Spinal cord (tissue), 10 donors: Measurements from ENCODE around the gene DOCK9. TPM values are rescaled to one million over a fixed set of nuclear protein-coding genes. Genes with fewer than 3 reads are reported as not detected.

ENCODE experiments used
- DNase-seq, 6 donors: peaks; one replicate each; pipeline versions ENCODE4 v3.0.0 to v3.0.0-alpha.2; 2013 to 2015; ENCODE audit warnings: low spot score in 6 of 6, low read depth in 4 of 6
- H3K27ac ChIP-seq: one replicate; pipeline ENCODE4 v1.5.1; 2013; ENCODE audit warnings: low read depth, low read length, control low read depth
- H3K27me3 ChIP-seq: one replicate; pipeline ENCODE4 v1.6.1; 2013; ENCODE audit warnings: low read length; ENCODE audit not compliant: control insufficient read depth, insufficient read depth
- H3K36me3 ChIP-seq: one replicate; pipeline ENCODE4 v1.6.1; 2013; ENCODE audit warnings: low read length; ENCODE audit not compliant: control insufficient read depth, insufficient read depth
- H3K4me1 ChIP-seq: one replicate; pipeline ENCODE4 v1.6.1; 2013; ENCODE audit warnings: low read length; ENCODE audit not compliant: control insufficient read depth, insufficient read depth
- H3K4me3 ChIP-seq: one replicate; pipeline ENCODE4 v1.5.1; 2013; ENCODE audit warnings: low read depth, low read length, control low read depth
- H3K9me3 ChIP-seq: one replicate; pipeline ENCODE4 v1.6.1; 2013; ENCODE audit warnings: low read length; ENCODE audit not compliant: control insufficient read depth, insufficient read depth
- WGBS: methylation state at CpG from one replicate; pipeline ENCODE4 v1.1.5; 2013; ENCODE audit warnings: missing lambda C conversion rate; ENCODE audit not compliant: insufficient coverage; 5-methylcytosine and 5-hydroxymethylcytosine counted together
- polyA plus RNA-seq, 2 donors: library from polyadenylated mRNA; unstranded; fragments of 120-200 nt; gene quantifications; one replicate each; pipeline ENCODE4 v1.2.1, GENCODE V29; 2013; ENCODE audit not compliant: insufficient read length in 2 of 2
- total RNA-seq, 2 donors: library from RNA; depleted of rRNA in 1 of 2; stranded (reverse); fragments of 120-200 nt in 1 of 2; fragments of >200 nt in 1 of 2; gene quantifications; one replicate each; pipeline versions ENCODE4 v1.2.3 to v1.2.4, GENCODE V29; 2013 to 2014
- donor health status: healthy.

Gene DOCK9
- total and polyA plus RNA-seq, 4 donors: 74.4 to 117 (median 97.3) TPM

DNA sequence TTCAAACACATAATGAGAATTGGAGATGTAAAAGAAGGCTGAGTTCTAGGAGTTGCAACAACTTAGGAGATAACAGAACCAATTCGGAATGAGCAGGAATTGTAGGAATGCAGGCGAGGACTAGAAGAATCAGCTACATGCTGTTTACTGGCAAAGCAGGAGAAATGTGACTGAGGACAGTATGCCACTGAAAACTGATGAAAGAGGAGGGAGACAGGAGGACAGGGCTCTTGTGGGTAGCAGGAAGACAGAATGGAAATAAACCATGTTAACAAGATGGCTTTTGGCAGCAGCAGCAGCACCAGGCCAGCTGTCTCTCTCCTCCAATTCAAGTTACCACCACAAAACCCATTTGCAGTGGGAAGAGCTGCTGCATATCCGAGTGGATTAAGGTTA lies 134.4 kb downstream of the DOCK9 start:
- Histone ChIP-seq H3K4me1 (peaks cover 4% of the 10 kb centered on the region), H3K27ac (no peak overlapping the region), H3K4me3 (no peak overlapping the region), H3K36me3 (peaks cover 9% of the 10 kb centered on the region), H3K9me3 (no peaks in the 10 kb centered on the region), H3K27me3 (no peaks in the 10 kb centered on the region)
- DNase-seq: peak in 2 of 6 donors; percentile 80 to 84
- 28% methylated on average over 2 of the region's 3 CpGs for WGBS

- no peaks in the 10 kb centered on the region for H3K9me3 ChIP-seq
- no peak overlapping the region for H3K27ac ChIP-seq
- H3K36me3 ChIP-seq: peaks cover 5% of the 10 kb centered on the region
- peak in 4 of 6 donors; percentile 61 to 95 (median 76) for DNase-seq
- H3K27me3 ChIP-seq: no peaks in the 10 kb centered on the region
- 15% methylated on average over 3 of the region's 5 CpGs for WGBS
- no peak overlapping the region for H3K4me3 ChIP-seq
- H3K4me1 ChIP-seq: peaks cover 4% of the 10 kb centered on the region
Measured at GRCh38 chr13:98842858-98843481, 134.9 kb downstream of the DOCK9 start.

DNA sequence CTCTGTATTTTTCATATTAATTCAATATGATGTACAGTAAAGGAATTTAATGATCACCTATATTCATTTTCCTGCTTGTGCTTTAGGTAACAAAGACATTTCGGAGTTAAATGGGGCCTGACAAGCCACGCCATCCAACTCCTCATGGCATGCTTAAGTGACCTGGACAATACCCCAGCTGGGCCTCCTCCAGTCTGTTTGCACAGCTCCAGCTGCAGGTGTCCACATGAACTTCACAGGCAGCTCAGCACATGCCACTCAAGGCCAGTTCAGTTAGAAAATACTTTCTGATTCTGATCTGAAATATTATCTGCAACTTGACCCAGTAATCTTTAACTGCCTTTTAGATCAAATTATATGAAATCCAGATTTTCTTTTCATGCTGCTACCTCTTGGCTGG lies 135.8 kb downstream of the DOCK9 start:
- H3K36me3 ChIP-seq: peaks cover 5% of the 10 kb centered on the region
- 75% methylated on average over 2 of the region's 2 CpGs for WGBS

GRCh38 chr13:98839856-98840769 lies 137.8 kb downstream of the DOCK9 start:
- H3K4me1 ChIP-seq: peaks cover 4% of the 10 kb centered on the region
- no peaks in the 10 kb centered on the region for H3K27me3 ChIP-seq
- no peak overlapping the region for H3K27ac ChIP-seq
- no peak overlapping the region for H3K4me3 ChIP-seq
- peak in 2 of 6 donors; percentile 62 to 66 for DNase-seq
- 19% methylated on average over 8 of the region's 14 CpGs for WGBS
- peaks cover 3% of the 10 kb centered on the region for H3K36me3 ChIP-seq
- no peaks in the 10 kb centered on the region for H3K9me3 ChIP-seq

More for the DNA sequence above, 135.8 kb downstream of the DOCK9 start:
- Histone ChIP-seq H3K4me3 (no peak overlapping the region), H3K4me1 (peaks cover 4% of the 10 kb centered on the region), H3K27ac (no peak overlapping the region), H3K9me3 (no peaks in the 10 kb centered on the region), H3K27me3 (no peaks in the 10 kb centered on the region)
- no peak for DNase-seq

DNA sequence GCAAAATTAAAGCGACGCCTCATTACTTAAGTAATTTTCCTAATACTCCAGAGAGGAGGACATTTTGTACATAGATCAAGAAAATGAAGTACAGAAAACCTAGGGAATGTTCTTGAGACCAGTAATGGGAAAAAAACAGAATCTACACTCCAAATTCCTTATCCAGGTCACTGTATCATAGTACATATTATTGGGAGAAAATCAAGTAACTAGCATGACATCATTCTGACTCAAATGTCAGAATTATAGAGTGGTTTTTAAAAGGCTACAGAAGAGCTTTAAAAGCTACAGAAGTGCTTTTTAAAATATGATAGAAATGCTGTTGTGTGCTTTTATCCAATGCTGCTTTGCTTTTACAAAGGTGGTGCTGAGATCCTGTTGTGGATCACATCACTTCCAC lies 139.1 kb downstream of the DOCK9 start:
- H3K4me3 ChIP-seq: no peak overlapping the region
- H3K27ac ChIP-seq: no peak overlapping the region
- DNase-seq: peak in 1 of 6 donors; percentile 34
- H3K36me3 ChIP-seq: no peaks in the 10 kb centered on the region
- H3K27me3 ChIP-seq: no peaks in the 10 kb centered on the region
- WGBS: no CpG with 5 or more reads among the region's 2 CpGs
- H3K4me1 ChIP-seq: peaks cover 4% of the 10 kb centered on the region
- no peaks in the 10 kb centered on the region for H3K9me3 ChIP-seq

- Histone ChIP-seq H3K9me3 (no peaks in the 10 kb centered on the region), H3K4me1 (peaks cover 4% of the 10 kb centered on the region), H3K27ac (no peak overlapping the region), H3K27me3 (no peaks in the 10 kb centered on the region), H3K36me3 (no peaks in the 10 kb centered on the region), H3K4me3 (no peak overlapping the region)
- 93% methylated on average over 3 of the region's 3 CpGs for WGBS
- no peak for DNase-seq
Measured at GRCh38 chr13:98837896-98838295, 140.0 kb downstream of the DOCK9 start.

DNA sequence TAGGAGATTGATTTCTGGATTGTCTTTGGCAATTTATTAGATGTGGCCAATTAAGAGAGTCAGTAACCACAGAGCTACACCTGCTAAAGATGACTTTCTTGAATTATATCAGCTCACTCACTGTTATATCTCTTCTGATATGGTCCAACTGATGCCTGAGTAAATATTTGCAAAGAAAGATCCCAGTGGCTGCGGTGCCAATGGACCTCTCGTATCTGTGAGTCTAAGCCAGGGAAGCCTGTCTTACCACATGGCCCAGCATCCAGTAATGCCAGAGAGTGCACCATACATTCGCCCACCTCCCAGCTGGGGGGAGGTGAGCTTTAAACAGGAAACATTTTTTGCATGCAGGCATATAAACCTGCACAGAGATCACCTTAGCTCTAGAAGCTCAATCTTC lies 142.7 kb downstream of the DOCK9 start:
- DNase-seq: no peak
- Histone ChIP-seq H3K27me3 (no peaks in the 10 kb centered on the region), H3K36me3 (peaks cover 3% of the 10 kb centered on the region), H3K4me3 (no peak overlapping the region), H3K4me1 (peaks cover 3% of the 10 kb centered on the region), H3K27ac (no peak overlapping the region), H3K9me3 (no peaks in the 10 kb centered on the region)
- WGBS: 72% methylated on average over 2 of the region's 3 CpGs

DNA sequence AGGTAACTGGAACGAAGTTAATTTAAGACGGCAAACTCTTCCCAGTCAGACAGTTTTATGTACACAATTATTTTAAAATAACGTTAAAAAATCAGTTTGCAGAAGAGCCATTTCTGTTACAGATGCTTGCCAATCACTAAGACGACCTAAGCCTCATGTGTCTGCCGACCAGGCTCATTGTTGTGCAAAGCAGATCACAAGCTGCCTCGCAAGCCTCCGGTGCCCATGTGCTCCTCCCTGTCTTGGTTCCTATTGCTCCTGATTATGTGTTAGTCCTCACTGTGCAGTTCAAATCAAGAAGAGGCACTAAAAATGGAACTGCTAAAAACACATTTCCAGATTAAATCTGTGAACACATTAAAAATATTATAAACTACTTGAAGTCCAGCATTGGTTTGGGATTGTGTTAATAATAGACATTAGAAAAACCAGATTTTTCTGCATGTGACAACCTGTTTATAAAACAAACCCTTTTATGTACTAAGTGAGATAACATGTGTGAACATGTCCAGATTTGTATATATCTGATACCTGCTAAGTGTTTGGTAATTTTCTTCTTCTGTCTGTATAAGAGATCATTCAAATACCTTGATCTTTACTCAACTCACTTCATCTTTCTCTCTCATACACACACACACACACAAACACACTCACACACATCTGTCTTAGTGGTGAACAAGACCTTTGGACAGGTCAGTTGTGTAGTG lies 143.5 kb downstream of the DOCK9 start:
- H3K9me3 ChIP-seq: no peaks in the 10 kb centered on the region
- H3K27me3 ChIP-seq: no peaks in the 10 kb centered on the region
- peak in 1 of 6 donors; percentile 42 for DNase-seq
- WGBS: 24% methylated on average over 5 of the region's 7 CpGs
- H3K36me3 ChIP-seq: peaks cover 6% of the 10 kb centered on the region
- no peak overlapping the region for H3K27ac ChIP-seq
- H3K4me3 ChIP-seq: no peak overlapping the region
- H3K4me1 ChIP-seq: no peaks in the 10 kb centered on the region

DNA sequence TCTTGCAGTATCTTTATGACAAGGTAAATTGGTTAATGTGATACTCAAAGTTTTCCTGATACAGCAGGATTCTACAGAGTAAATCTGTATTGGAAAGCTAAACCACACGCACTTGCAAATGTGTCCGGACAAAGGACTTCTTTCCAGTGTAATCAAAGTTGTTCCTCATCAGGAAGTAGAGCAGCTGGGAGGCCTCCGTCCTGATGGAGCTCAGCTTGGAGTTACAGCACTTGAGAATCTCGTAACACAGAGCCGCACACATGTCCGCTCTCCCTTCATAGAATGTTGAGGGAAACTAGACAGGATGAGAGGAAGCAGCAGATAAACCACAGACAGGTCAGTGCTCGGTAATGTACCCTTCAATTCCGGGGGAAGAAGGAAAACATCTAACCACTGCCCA lies 146.6 kb downstream of the DOCK9 start:
- Histone ChIP-seq H3K27ac (no peak overlapping the region), H3K27me3 (no peaks in the 10 kb centered on the region), H3K9me3 (no peaks in the 10 kb centered on the region), H3K36me3 (peaks cover 11% of the 10 kb centered on the region), H3K4me1 (no peaks in the 10 kb centered on the region), H3K4me3 (no peak overlapping the region)
- DNase-seq: no peak
- WGBS: 77% methylated on average over 6 of the region's 8 CpGs
